ENCODE data around the gene ARHGAP1. TPM values are rescaled to one million over a fixed set of nuclear protein-coding genes. Genes with fewer than 3 reads are reported as not detected.

ARHGAP1 gene
- total RNA-seq: 18.5 and 23.1 TPM in 2 replicates

DNA sequence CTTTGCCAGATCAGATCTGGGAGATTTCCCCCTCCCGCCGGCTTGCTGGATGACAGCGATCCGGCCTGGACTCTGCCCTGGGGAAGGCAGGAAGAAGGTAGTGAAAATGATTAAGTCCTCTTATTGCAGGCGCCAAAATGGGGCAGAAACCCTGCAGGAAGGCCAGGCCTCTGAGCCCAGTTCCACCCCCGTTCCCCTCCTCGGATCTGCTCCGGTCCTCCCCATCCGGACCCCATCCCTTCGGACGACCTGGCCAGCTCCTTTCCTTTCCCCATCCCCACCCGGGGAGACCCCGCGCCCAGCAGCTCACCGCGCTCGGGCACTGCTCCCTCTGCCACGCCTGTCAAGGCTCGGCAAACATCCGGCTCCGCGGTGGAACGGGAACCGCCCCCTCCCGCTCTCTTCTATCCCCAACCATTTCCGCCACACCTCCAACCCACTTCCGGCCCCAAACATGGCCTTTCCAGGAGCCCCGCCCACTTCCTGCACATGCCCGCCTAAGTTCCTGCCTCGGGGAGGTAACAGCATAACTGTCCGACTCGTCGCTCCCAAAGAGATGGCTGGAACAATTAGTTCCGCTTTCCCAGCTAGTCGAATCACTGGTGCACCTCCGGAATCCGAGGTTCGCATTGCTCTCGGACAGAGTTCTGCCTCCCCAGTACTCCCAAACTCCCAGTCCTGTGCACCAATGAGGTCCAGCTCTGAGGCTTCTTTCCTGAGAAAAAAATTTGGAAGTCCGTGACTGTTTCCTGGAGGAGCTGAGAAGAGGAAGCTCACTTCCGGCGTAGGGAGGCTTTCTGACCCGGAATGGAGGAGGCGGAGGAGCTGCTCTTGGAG is at the start of gene ARHGAP1, which contains the start of gene ZNF408:
Gene ARHGAP1, minus strand, starts transcription at position 379 of the 837 bp plus-strand sequence. CDS start 4,512 bp downstream, outside the sequence.
Gene ZNF408, plus strand, starts transcription at position 791 of the 837 bp plus-strand sequence. Its CDS starts 17 bp downstream, at position 808.
- DNase-seq (ENCODE audit: low read depth, low spot score): peak; percentile 96

DNA sequence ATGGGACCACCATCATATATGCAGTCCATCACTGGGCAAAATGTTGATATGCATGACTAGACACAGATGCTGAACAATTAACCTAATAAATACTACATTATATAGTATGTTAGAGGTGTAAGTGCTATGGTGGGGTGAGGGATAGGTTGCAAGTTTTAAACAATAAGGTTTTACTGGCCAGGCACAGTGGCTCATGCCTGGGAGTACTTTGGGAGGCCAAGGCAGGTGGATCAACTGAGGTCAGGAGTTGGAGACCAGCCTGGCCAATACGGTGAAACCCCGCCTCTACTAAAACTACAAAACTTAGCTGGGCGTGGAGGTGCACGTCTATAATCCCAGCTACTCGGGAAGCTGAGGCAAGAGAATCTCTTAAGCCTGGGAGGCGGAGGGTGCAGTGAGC is 46.7 kb upstream of the ARHGAP1 start:
- DNase-seq (ENCODE audit: low read depth, low spot score): no peak

DNA sequence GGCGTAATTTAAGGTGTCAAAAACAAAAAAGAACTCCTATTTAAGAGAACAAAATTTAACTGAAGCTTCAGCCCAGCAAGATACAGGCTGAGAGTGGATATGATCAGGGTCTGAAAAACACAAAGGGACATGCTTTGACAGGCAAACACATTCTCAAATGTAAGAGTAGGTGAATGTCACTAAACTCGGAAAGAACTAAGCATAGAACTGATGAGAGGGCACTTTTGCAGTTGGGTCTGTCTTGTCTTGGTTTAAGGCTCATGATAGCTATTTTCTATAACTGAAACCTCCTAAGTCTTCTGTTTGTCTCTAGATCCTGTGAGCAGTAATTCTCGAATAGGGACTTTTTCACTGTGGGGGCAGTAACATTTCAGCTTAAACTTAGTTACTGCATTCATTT is 45.6 kb upstream of the ARHGAP1 start:
- DNase-seq (ENCODE audit: low read depth, low spot score): no peak

DNA sequence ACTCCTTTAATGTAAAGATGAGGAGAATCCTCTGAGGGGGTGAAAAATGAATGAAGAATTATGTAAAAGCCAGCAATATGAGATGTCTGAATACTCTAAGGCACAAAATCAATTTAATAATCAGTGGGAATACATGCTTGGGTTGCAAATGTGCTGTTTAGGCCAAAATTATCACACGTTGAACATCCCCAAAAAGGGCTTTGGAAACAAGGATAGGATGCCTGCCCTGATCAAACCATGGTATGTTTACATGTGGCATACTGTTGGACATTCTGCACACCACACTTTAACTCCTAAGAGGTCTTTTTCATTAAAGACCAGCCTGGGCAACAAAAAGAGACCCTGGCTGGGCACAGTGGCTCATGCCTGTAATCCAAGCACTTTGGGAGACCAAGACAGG is 44.9 kb upstream of the ARHGAP1 start:
- no peak for DNase-seq (ENCODE audit: low read depth, low spot score)

DNA sequence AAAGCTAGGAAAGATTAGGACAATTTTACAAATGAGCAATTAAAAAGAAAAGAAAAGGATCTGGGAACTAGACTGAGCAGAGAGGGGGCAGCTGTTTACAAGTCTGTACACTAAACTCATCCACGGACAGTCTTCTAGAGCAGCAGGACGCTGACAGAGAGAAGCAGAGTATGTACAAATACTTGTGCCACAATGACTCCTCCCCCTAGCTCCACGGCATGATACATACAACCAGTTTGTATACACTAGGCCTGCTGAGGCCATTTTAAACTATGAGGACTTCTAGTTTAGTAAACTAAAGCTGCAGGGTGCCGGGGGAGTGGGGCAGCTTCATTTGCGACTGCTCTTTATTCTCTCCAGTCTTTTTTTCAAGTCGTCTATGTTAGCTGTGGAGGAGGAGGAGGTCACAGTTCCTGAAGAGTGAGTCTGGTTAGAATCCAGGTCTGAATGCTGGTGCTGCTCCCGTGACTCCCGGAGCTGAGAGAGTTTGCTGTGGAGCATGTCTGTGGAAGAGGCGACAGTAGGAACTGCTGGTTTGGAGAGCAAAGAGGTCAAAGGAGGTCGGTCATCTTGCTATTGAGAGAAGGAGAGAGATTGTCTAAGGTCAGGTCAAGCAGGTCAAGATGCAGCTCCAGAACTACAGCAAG is 43.4 kb upstream of the ARHGAP1 start:
- no peak for DNase-seq (ENCODE audit: low read depth, low spot score)

DNA sequence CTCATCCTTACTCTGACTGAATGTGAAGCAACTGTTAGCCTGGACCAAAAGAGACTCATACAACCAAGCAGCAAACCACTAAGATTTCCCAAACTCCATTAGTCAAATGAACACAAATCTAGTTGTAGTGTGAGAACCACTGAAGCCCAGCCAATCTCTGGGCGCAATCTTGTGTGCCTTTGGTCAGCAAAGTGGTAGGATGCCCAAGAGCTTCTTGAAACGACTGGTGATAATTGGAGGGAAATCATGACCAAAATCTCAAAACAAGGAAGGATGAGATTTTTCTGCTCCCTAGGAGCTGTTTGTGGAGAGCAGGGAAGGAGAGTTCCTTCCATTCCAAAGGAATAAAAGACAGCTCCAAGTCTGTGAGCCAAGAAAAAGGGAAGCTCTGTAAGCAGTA is 42.6 kb upstream of the ARHGAP1 start:
- DNase-seq (ENCODE audit: low read depth, low spot score): no peak

DNA sequence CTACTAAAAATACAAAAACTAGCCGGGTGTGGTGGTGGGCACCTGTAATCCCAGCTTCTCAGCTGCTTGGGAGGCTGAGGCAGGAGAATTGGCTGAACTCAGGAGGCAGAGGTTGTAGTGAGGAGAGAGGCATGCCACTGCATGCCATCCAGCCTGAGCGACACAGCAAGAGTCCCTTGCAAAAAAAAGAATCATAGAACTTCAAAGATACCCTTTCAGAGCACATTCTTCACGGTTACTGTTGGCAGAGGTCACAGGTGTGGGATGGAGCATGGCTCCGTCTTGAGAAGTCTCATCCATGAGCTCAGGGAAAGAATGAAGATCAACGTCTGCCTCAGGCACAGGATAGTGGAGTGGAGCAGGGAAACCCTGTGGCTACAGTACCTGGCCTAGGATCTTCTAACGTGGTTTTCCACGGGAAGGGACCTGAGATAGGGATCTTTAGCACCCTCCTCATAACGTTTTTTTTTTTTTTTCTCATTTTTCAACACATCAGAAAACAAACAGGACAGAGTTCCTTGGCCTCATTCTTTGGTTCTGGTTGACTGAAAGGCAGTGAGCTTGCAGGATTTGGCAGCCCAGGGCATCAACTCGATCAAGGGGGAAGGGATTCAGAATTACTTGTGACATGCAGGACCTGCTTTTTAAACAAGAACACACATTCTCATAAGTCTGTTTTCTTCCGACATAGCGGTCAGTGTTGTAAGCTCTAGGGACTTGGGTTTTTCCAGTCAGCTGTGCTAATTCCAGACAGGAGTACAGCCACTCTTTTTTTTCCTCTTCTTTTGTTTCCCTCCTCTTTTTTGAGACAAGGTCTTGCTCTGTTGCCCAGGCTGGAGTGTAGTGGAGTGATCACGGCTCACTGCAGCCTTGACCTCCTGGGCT is 41.4 kb upstream of the ARHGAP1 start:
- no peak for DNase-seq (ENCODE audit: low read depth, low spot score)

DNA sequence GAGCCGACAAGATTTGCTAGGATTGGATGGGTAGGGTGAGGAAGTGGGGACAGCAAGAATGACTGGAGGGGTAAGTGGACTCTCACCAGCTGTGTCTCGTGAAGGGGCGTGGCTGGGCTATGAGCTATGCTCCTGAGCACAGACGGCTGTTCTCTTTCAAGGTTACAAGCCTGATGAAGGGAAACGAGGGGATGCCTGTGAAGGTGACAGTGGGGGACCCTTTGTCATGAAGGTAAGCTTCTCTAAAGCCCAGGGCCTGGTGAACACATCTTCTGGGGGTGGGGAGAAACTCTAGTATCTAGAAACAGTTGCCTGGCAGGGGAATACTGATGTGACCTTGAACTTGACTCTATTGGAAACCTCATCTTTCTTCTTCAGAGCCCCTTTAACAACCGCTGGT is 38.5 kb upstream of the ARHGAP1 start:
- DNase-seq (ENCODE audit: low read depth, low spot score): no peak

DNA sequence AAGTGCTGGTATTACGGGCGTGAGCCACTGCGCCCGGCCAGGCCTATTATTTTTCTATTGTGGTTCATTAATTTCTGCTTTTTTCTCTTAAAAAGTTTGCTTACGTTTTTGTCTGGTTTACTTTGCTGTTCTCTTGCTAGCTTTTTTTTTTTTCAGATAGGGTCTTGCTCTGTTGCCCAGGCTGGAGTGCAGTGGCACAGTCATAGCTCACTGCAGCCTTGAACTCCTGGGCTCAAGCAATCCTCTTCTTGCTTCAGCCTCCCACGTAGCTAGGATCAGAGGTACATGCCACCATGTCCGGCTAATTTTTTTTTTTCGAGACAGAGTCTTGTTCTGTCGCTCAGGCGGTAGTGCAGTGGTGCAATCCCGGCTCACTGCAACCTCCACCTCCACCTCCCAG is 37.3 kb upstream of the ARHGAP1 start:
- no peak for DNase-seq (ENCODE audit: low read depth, low spot score)

DNA sequence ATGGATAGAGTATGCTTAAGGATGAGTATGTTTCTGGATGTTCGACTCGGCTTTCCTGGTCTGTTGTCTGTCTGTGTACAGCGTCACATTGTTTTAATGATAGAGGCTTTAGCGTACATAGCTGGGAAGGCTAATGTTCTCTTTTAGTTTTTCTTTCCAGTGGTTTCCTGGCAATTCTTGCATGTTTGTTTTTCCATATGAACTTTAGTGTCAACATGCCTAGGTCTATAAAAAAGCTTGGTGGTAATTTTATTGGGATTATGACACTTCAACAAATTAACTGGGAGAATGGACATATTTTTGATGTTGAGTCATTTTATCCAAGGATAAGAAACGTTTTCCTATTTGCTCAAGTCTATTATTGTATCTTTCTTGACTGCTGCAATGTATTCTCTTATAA is 36.2 kb upstream of the ARHGAP1 start:
- DNase-seq (ENCODE audit: low read depth, low spot score): no peak

DNA sequence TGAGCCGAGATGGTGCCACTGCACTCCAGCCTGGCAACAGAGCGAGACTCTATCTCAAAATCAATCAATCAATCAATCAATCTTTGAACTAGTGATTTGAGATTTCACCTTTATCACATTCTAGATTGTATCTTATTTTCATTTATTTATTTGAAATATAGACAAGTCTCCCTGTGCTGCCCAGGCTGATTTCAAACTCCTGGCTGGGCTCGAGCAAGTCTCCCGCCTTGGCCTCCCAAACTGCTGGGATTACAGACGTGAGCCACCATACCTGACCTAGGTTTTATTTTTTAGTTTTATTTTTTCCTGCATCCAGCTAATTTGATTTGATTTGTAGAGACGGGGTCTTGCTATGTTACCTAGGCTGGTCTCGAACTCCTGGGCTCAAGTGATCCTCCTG is 35.7 kb upstream of the ARHGAP1 start:
- no peak for DNase-seq (ENCODE audit: low read depth, low spot score)

DNA sequence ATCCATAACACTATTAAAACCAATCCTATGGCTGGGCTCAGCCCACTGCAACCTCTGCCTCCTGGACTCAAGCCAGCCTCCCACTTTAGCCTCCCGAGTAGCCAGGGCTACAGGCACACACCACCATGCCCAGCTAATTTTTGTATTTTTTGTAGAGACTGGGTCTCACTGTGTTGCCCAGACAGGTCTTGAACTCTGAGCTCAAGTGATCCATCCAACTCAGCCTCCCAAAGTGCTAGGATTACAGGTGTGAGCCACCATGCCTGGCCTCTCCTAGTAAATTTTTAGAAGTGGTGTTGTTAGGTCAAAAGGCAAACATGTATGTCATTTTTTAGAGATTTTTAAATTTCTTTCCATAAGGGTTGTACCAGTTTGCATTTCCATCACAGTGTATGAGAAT is 32.8 kb upstream of the ARHGAP1 start:
- no peak for DNase-seq (ENCODE audit: low read depth, low spot score)

DNA sequence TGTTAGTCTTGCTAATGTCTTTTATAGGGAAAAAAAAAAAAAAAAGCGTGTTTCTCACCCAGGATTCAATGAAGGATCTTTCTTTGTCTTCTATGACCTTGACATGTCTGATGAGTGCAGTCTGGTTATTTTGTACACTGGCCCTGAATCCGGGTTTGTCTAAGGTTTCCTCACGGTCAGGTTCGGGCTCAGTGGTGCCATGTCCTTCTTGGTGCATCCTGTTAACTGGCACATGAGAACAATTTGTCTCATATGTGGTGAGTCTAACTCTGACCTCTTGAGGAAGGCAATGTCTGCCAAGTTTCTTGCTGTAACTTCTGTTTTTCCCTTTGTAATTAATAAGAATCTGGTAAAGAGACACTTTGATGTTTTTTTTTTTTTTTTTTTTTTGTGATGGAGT is 31.1 kb upstream of the ARHGAP1 start:
- no peak for DNase-seq (ENCODE audit: low read depth, low spot score)

DNA sequence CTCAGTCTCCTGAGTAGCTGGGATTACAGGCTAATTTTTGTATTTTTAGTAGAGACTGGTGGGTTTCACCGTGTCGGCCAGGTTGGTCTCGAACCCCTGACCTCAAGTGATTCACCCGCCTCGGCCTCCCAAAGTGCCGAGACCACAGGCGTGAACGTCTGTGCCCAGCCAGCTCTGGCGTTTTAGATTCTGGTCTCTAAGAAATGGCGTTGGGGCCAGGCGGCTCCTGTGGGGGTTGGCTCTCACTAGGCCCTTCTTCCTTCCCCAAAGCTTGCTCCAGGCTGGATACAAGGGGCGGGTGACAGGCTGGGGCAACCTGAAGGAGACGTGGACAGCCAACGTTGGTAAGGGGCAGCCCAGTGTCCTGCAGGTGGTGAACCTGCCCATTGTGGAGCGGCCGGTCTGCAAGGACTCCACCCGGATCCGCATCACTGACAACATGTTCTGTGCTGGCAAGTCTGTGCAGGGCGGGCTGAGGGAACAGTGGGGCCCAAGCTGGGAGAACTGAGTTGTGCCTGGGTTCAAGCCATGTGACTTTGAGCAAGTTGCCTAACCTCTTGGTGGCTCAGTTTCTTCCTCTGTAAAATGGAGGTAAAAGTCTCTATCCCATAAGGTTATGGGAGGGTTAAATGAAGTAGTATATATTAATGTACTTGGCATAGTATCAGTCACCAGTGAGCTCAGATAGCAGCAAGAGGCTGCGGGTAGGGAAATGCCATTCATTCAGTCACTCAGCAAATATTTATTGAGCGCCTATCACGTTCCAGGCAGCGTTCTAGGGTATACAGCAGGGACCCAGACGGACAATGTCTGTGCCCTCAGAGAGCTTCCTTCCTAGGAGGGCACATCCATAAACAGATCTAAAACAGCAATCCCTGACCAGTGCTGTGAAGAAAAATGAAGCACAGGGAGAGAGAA is 28.9 kb upstream of the ARHGAP1 start:
- no peak for DNase-seq (ENCODE audit: low read depth, low spot score)

DNA sequence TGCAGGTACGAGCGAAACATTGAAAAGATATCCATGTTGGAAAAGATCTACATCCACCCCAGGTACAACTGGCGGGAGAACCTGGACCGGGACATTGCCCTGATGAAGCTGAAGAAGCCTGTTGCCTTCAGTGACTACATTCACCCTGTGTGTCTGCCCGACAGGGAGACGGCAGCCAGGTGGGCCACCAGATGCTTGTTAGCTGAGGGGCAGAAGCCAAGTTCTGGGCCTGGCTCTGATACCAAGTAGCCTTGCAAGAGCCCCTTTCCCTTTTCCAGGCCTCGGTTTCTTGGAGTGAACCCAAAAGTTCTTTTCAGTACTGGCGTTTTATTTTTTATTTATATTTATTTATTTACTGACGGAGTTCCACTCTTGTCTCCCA is 28.2 kb upstream of the ARHGAP1 start:
- no peak for DNase-seq (ENCODE audit: low read depth, low spot score)

DNA sequence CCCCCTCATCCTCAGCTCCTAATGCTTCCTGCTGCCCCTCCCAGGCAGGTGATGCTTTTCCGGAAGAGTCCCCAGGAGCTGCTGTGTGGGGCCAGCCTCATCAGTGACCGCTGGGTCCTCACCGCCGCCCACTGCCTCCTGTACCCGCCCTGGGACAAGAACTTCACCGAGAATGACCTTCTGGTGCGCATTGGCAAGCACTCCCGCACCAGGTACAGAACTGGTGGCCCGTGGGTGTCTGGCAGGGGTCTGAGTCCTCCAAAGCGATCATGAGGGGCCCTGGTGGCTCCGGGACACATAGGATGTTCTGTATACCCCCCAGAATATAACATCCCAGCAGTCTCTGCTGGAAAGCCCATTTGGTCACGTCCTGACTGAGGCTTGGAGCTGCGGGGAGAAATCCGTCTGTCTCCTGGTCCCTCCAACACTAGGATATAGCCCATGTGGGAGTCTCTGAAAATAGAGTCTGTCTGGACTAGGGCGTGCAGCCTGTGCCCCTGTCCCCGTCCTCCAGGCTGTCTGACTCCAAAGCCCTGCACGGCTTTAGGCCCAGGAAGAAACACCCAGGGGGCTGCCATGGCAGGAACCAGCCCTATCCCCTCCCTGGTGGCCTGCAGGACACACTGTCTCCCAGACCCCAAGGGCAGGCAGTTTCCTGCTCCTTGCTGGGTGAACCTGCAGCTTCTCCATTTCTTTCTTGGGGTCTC is 27.7 kb upstream of the ARHGAP1 start:
- no peak for DNase-seq (ENCODE audit: low read depth, low spot score)

DNA sequence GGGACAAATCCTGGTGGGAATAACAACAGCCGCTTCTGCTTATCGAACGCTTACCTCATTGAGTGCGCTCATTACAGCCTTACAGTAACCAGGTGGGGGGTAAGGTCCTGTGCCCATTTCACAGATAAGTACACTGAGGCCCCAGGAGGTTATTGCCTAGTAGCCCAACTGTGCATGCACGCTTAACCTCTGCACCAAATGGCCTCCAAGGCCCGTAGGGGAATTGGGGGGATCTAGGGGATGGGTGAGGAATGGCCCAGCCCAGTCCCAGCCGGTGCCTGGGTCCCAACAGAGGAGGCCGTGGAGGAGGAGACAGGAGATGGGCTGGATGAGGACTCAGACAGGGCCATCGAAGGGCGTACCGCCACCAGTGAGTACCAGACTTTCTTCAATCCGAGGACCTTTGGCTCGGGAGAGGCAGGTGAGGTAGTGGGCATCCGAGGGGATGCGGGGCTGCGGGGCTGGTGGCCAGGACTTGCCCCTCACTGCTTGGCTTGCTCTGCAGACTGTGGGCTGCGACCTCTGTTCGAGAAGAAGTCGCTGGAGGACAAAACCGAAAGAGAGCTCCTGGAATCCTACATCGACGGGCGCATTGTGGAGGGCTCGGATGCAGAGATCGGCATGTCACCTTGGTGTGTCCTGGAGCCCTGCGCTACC is 25.9 kb upstream of the ARHGAP1 start:
- DNase-seq (ENCODE audit: low read depth, low spot score): no peak

DNA sequence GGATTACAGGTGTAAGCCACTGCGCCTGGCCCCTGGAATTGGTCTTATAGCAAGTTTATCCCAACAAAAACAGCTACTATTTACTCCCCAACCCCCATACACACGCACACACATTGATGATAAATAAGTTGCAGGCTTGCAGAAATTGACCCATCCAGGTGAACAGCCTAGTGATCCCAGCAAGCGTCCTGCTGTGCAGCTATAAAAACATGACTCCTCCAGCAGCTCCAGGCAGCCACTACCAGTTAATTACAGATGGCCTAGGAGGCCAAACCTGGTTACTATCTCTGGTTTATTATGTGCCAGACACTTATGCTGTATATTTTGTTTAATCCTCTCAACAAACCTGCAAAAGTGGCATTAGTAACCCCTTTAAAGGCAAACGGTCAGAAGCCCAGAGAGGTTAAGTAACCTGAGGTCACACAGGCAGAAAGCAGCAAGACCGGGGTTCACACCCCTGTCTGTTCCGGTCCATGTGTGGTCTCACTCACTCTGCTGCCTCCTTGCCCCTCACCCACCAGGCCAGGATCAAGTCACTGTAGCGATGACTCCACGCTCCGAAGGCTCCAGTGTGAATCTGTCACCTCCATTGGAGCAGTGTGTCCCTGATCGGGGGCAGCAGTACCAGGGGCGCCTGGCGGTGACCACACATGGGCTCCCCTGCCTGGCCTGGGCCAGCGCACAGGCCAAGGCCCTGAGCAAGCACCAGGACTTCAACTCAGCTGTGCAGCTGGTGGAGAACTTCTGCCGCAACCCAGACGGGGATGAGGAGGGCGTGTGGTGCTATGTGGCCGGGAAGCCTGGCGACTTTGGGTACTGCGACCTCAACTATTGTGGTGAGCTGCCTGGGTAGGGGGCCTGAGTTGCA is 25.2 kb upstream of the ARHGAP1 start:
- DNase-seq (ENCODE audit: low read depth, low spot score): no peak

DNA sequence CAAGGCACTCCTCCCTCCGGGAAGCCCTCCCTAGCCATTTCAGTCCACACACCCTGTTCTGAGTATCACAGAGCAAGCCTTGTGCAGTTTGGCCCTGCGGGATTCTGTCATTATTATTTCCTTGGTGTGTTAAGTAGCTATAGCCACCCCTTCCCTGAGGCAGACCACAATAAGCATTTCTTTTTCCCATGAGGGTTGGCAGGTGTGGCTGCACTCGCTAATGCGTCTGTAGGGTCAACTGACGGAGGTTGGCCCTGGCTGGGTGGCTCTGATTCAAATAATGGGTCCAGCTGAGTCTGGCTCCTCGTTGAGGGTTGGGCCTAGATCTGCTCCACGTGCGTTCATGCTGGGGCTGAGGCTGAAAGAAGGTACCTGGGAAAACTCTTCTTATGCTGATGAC is 23.7 kb upstream of the ARHGAP1 start:
- DNase-seq (ENCODE audit: low read depth, low spot score): no peak
